IPS-15b (cell line): ENCODE data around the gene ARL8B.

Experiments used
- H3K27me3 ChIP-seq: one replicate; pipeline ENCODE4 v1.6.1; 2013; ENCODE audit warnings: low read length; ENCODE audit not compliant: control insufficient read depth, insufficient read depth
- H3K36me3 ChIP-seq: one replicate; pipeline ENCODE4 v1.6.1; 2013; ENCODE audit warnings: low read length; ENCODE audit not compliant: control insufficient read depth, insufficient read depth
- H3K4me1 ChIP-seq: one replicate; pipeline ENCODE4 v1.6.1; 2013; ENCODE audit warnings: mild to moderate bottlenecking, low read length; ENCODE audit not compliant: control insufficient read depth, insufficient read depth
- H3K4me3 ChIP-seq: one replicate; pipeline ENCODE4 v1.5.1; 2013; ENCODE audit warnings: low read depth, low read length
- H3K9ac ChIP-seq: one replicate; pipeline ENCODE4 v1.6.1; 2013; ENCODE audit warnings: low read depth, mild to moderate bottlenecking, low read length
- H3K9me3 ChIP-seq: one replicate; pipeline ENCODE4 v1.6.1; 2013; ENCODE audit warnings: mild to moderate bottlenecking, low read length; ENCODE audit not compliant: control insufficient read depth, insufficient read depth

Gene ARL8B

GRCh38 chr3:5220667-5221431 is 98.8 kb downstream of the ARL8B start:
- H3K9ac ChIP-seq: no peak overlapping the region
- H3K27me3 ChIP-seq: no peaks in the 10 kb centered on the region
- H3K36me3 ChIP-seq: peaks cover under 1% of the 10 kb centered on the region
- no peaks in the 10 kb centered on the region for H3K4me1 ChIP-seq
- no peak overlapping the region for H3K4me3 ChIP-seq
- H3K9me3 ChIP-seq: no peaks in the 10 kb centered on the region

- H3K4me1 ChIP-seq: no peaks in the 10 kb centered on the region
- H3K36me3 ChIP-seq: no peaks in the 10 kb centered on the region
- H3K27me3 ChIP-seq: no peaks in the 10 kb centered on the region
- no peaks in the 10 kb centered on the region for H3K9me3 ChIP-seq
- H3K4me3 ChIP-seq: no peak overlapping the region
- no peak overlapping the region for H3K9ac ChIP-seq
Measured at GRCh38 chr3:5221701-5222100, 99.6 kb downstream of the ARL8B start.

- no peaks in the 10 kb centered on the region for H3K9me3 ChIP-seq
- no peak overlapping the region for H3K9ac ChIP-seq
- H3K27me3 ChIP-seq: no peaks in the 10 kb centered on the region
- H3K4me3 ChIP-seq: no peak overlapping the region
- no peaks in the 10 kb centered on the region for H3K4me1 ChIP-seq
- no peaks in the 10 kb centered on the region for H3K36me3 ChIP-seq
Measured at GRCh38 chr3:5222283-5223005, 100.4 kb downstream of the ARL8B start.

GRCh38 chr3:5226783-5227182 is 104.7 kb downstream of the ARL8B start:
- Histone ChIP-seq H3K36me3 (no peaks in the 10 kb centered on the region), H3K9ac (no peak overlapping the region), H3K27me3 (no peaks in the 10 kb centered on the region), H3K4me3 (no peak overlapping the region), H3K4me1 (no peaks in the 10 kb centered on the region), H3K9me3 (no peaks in the 10 kb centered on the region)

- Histone ChIP-seq H3K27me3 (no peaks in the 10 kb centered on the region), H3K36me3 (no peaks in the 10 kb centered on the region), H3K9ac (no peak overlapping the region), H3K4me3 (no peak overlapping the region), H3K9me3 (no peaks in the 10 kb centered on the region), H3K4me1 (no peaks in the 10 kb centered on the region)
Measured at GRCh38 chr3:5227812-5228211, 105.7 kb downstream of the ARL8B start.

GRCh38 chr3:5229414-5229813 is 107.3 kb downstream of the ARL8B start:
- Histone ChIP-seq H3K9me3 (no peaks in the 10 kb centered on the region), H3K9ac (no peak overlapping the region), H3K27me3 (no peaks in the 10 kb centered on the region), H3K4me3 (no peak overlapping the region), H3K36me3 (no peaks in the 10 kb centered on the region), H3K4me1 (no peaks in the 10 kb centered on the region)
